SH-SY5Y (cell line): ENCODE measurements around the gene KRTAP2-3.

Experiments used
- GATA2 ChIP-seq: IDR thresholded peaks from 2 replicates; pipeline ENCODE4 v1.6.1; 2011; ENCODE audit warnings: mild to moderate bottlenecking, low read depth, low read length
- GATA3 ChIP-seq: IDR thresholded peaks from 2 replicates; pipeline ENCODE4 v1.6.1; 2011; ENCODE audit warnings: low read depth, mild to moderate bottlenecking, low read length, moderate library complexity

- TF ChIP-seq GATA2 (no peak), GATA3 (no peak)
Measured at GRCh38 chr17:41009936-41010335, 50.0 kb downstream of the KRTAP2-3 start.
